Activated CD4-positive, alpha-beta T cell treated with anti-CD3 and anti-CD28 coated beads, Interleukin-2, amount 50 U/mL, for 1 hour (primary cell): ENCODE results near the gene BRD4.

Experiments
- DNase-seq: peaks from one replicate; pipeline ENCODE4 v3.0.0-alpha.2; 2020

Gene BRD4

GRCh38 chr19:15188851-15189250, 143.5 kb downstream of the BRD4 start:
- DNase-seq: no peak

GRCh38 chr19:15187026-15188007, 145.0 kb downstream of the BRD4 start:
- no peak for DNase-seq
